Measurements from ENCODE around the gene SKP1. TPM values are rescaled to one million over a fixed set of nuclear protein-coding genes. Genes with fewer than 3 reads are reported as not detected.

The SKP1 gene
- total and polyA plus RNA-seq, 9 of the 15 experiments (the other 6 are each of a cell fraction or from before 2014, with no cell fraction given), result 301 to 2,109 (median 639) TPM

GRCh38 chr5:134177369-134178095 is 782 bp upstream of the SKP1 start (continued):
- TF ChIP-seq ESRRB (CRISPR knock-in tag; IDR thresholded peaks at IDR 0.05; ENCODE audit: borderline replicate concordance), result no peak
- TF ChIP-seq TEAD4 (IDR thresholded peaks at IDR 0.05; ENCODE audit: low read length), result 0 out of 2 replicates have a peak, but pooled peaks have one; percentile 10
- no peak for TF ChIP-seq TEAD4 (CRISPR knock-in tag; IDR thresholded peaks at IDR 0.05; ENCODE audit: borderline replicate concordance)
- no peak for TF ChIP-seq ZNF398 (CRISPR knock-in tag; IDR thresholded peaks at IDR 0.05)
- TF ChIP-seq TFE3 (CRISPR knock-in tag; IDR thresholded peaks at IDR 0.05), result 0 out of 2 replicates have a peak, but pooled peaks have one; percentile 14
- peak in 1 of 3 experiments; percentile 8 for TF ChIP-seq YY1 (IDR thresholded peaks at IDR 0.05; ENCODE audit: borderline replicate concordance in 1 of 3, control insufficient read depth in 1 of 3, extremely low read depth in 1 of 3, insufficient read depth in 3 of 3, insufficient read length in 1 of 3, insufficient replicate concordance in 2 of 3, low read depth in 1 of 3, low read length in 2 of 3)
- peak; percentile 81; the same call in 1 of the 2 replicates for TF ChIP-seq ZBTB43 (CRISPR knock-in tag; IDR thresholded peaks at IDR 0.05)
- peak in 1 of 2 experiments; percentile 21; a peak in 2 of 4 replicates for TF ChIP-seq HDAC1 (IDR thresholded peaks at IDR 0.05)
- 0 out of 4 replicates have a peak, but pooled peaks of 1 of the 2 experiments have one; percentile 16 for TF ChIP-seq FOXK2 (conservative IDR thresholded peaks at IDR 0.05 in 1 of 2, IDR thresholded peaks at IDR 0.05 in 1 of 2; ENCODE audit: low read depth in 2 of 2)
- TF ChIP-seq SIRT6 (IDR thresholded peaks at IDR 0.05; ENCODE audit: low read depth, low read length), result no peak
- TF ChIP-seq PHF20 (IDR thresholded peaks at IDR 0.05; ENCODE audit: partially characterized antibody), result peak; percentile 24
- TF ChIP-seq NFIC (IDR thresholded peaks at IDR 0.05), result 0 out of 2 replicates have a peak, but pooled peaks have one; percentile 13
- TF ChIP-seq USF2 (CRISPR knock-in tag; IDR thresholded peaks at IDR 0.05), result peak; percentile 38
- TF ChIP-seq CTCF (IDR thresholded peaks at IDR 0.05 in 2 of 3, conservative IDR thresholded peaks at IDR 0.05 in 1 of 3; ENCODE audit: insufficient read depth in 2 of 3, low read depth in 1 of 3, low read length in 3 of 3), result peak in 1 of 3 experiments; percentile 17; a peak in 1 of 6 replicates
- TF ChIP-seq BHLHE40 (IDR thresholded peaks at IDR 0.05; ENCODE audit: low read length), result peak; percentile 57; the same call in 1 of the 2 replicates
- TF ChIP-seq ZNF589 (CRISPR knock-in tag; IDR thresholded peaks at IDR 0.05; ENCODE audit: low read depth), result peak; percentile 50; the same call in 1 of the 2 replicates

Data from K562 (cell line).